HG03066 (cell line): Measurements from ENCODE around the gene SENP2.
A peak's percentile ranks its signal among the peaks of the same experiment; 100 is the strongest.
"Not testable (repeated sequence)": the region's sequence is repeated elsewhere in the genome, so short reads cannot be mapped to it uniquely, and the experiment has no call there.

ENCODE experiments used
- ATAC-seq: cut with Tn5 transposase; IDR thresholded peaks from one replicate; pipeline ENCODE4 v1.9.1; 2021; ENCODE audit warnings: low read depth; ENCODE audit not compliant: unreplicated experiment

SENP2 gene

GRCh38 chr3:185646382-185647133 lies 60.5 kb downstream of the SENP2 start:
- no peak for ATAC-seq

DNA sequence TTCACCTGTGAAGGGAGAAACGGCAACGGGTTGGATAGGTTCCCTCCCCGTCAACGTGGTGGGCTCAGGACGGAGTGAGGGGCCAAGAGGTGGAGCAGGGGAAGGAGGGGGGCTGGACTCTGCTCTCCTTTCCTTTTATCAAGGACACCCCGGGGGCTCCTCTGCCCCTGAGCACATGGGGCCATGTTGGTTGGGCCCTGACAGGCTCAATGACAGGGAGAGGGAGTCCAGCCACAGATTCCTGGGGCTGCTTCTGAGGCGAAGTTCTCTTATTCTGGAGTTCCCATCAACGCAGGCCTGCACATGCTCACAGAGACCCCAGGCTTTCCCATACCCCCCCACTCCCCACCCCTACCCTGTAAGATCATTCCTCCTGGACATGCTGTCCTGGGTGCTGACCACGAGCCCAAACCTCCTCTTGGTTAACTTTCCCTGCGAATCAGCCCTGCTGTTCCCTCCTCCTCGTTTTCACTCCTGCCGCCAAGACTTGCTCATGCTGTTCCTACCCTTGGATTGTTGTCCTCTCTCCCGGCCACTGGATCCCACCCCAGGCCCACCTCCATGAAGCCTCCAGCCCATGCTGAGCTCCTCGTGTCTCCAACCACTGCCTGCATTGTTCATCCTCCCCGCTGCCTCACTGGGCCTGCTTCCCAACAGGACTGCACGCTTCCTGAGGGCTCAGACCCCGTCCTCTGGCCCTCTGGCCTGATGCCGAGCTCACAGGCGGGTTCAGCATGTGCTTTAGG lies 61.2 kb downstream of the SENP2 start:
- ATAC-seq = no peak

DNA sequence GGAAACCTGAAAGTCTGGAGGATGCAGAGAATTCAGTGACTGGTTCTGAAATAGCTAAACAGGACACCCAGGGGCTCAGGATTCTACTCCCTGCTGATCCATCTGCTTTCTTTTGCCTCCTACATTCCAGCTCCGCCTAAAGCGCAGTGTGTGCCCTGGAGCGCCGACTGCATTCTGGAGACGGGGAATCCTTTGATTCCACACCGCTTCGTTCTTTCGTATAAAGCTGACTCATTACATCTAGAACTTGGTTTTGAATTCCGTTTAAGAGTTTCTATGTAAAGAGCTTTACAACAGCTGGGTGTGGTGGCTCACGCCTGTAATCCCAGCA lies 61.8 kb downstream of the SENP2 start:
- no peak for ATAC-seq

- no peak for ATAC-seq
These were observed 62.3 kb downstream of the SENP2 start for GRCh38 chr3:185648396-185648795.

GRCh38 chr3:185649414-185649813 lies 63.3 kb downstream of the SENP2 start:
- no peak for ATAC-seq

DNA sequence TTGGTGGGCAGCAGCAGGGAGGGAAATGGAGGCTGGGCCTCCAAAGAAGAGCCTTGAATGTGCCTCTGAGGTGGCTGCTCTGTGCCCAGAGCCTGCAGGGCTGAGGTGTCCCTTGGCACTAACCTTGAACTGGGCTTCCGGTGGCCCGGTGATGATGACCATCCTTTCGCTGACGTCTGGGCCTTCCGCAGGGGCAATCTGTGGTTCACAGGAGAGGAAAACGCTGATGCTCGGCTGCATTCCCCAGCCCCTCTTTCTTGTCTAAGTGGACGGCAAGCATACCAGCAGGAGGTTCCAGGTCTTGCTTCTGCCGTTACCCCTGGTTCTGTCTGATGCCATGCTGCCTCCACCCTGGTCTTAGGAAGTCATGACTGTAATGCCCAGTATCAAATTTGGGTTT lies 65.9 kb downstream of the SENP2 start:
- ATAC-seq = no peak

GRCh38 chr3:185653949-185654757 lies 68.1 kb downstream of the SENP2 start:
- no peak for ATAC-seq

- ATAC-seq = no peak
These were observed 68.7 kb downstream of the SENP2 start for GRCh38 chr3:185654758-185655145.

DNA sequence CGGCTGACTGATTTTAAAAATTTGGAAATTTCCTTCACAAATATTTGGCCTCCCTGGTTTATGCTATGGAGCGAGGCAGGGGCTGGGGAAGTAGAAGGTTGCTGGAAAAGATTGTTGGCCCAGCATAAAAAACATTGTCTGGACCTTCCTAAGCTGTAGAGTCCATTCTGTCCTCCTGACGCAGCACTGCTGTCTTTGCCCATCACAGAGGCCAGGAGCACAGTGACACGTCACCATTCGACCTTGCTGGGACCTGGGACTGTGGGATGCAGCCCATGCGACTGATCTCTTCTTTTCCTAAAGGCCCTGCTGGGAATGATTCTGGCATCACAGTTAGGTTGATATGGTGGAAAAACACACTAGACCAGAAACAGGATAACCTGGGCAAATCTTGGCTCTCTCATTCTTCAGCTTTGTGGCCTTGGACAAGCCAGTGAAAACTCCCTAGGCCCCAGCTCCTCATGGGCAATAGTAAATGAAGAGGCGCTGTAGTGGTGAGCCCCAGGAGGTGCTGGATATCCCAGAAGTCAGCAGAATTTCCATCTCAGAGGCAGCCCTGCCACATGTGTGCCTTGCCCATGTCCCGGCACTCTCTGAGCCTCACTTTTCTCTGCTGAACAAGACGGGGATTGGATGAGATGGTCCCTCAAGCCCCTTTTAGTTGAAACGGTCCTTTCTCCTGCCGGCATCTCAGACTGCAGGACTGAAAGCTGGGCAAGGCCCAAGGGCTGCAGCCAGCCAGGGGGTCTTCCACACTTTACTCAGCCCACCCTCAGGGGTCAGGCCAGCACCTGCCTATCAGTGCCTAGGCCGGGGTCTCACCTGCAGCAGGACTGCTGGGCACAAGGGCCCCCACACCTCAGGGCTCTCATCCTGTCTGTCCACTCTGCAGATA lies 69.6 kb downstream of the SENP2 start:
- no peak for ATAC-seq

- no peak for ATAC-seq
These were observed 70.3 kb downstream of the SENP2 start for GRCh38 chr3:185656321-185656840.

- no peak for ATAC-seq
These were observed 71.1 kb downstream of the SENP2 start for GRCh38 chr3:185657211-185657610.

DNA sequence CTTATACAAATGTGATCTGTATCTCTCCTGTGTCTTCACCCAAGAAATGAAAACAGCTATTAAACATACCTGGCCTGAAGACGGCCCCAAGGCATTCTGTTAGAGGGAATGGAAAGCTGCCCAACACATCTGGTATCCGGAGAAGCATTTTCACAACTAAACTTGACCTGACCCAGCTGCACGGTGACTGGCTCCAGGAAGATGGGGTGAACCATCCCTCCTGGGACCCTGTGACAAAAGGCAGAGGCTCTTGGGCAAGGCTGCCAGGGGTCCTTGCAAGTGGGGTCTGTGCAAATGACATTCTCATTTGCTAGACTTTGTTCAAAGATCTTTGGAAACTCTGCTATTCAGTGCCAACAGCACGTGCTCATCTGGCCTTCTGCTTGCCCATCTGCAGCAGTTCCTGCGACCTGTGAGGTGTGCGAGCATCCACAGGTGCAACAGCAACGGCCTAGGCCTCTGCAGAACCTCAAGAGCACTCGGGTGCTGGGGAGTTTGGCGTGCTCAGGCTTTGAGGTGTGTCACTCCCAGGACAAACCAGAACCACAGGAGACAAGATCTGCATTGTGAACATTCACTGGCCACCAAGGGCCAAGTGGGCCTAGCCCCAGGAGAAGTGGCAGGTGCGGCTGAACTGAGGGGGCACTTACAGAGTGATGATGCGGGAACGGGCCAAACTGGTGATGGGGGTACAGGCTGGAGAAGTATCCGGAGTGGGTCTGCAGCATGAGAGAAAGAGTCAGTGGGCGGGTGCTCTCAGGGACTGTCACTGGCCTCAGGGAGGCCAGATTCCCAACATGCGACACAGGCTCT lies 71.8 kb downstream of the SENP2 start:
- ATAC-seq = no peak

GRCh38 chr3:185658504-185658912 lies 72.4 kb downstream of the SENP2 start:
- no peak for ATAC-seq

DNA sequence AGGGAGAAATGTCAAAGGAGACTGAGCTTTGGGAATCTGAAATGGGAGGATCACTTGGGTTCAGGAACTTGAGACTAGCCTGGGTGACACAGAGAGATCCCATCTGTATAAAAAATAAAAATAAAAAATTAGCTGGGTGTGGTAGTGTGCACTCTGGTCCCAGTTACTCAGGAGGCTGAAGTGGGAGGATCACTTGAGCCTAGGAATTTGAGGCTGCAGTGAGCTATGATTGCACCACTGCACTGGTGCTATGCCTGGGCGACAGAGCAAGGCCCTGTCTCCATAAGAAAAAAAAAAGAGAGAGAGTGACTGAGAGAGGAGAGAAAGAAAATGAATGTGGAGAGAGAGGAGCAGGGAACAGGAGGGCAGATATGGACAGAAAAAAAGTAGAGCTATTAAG lies 72.8 kb downstream of the SENP2 start:
- no peak for ATAC-seq

GRCh38 chr3:185659942-185660921 lies 74.1 kb downstream of the SENP2 start:
- peak; percentile 79 for ATAC-seq

- not testable (repeated sequence) for ATAC-seq
These were observed 75.2 kb downstream of the SENP2 start for GRCh38 chr3:185661296-185661695.

- ATAC-seq = no peak
These were observed 75.7 kb downstream of the SENP2 start for GRCh38 chr3:185661772-185662171.

DNA sequence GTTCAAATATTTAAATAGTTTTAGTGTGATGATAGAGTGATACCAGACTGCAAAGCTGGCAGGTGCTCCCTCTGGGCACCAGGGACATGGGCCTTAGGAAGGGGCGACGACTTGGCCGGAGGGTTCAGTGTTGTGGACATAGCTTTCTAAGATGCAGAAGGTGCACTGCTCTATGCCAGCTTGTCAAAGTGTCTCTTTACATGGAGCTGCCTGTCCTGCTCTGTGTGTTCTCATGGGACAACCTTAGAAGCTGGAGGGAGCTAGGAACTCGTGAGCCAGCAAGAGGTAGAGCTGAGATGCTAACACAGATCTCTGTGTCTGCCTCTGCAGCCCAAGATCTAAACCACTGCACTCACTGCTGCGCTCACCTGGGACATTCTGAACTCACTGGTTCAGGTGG lies 77.8 kb downstream of the SENP2 start:
- ATAC-seq = no peak
